ENCODE results near the gene RNF223.
"Not testable (repeated sequence)": the region's sequence is repeated elsewhere in the genome, so short reads cannot be mapped to it uniquely, and the experiment has no call there.

Gene RNF223

DNA sequence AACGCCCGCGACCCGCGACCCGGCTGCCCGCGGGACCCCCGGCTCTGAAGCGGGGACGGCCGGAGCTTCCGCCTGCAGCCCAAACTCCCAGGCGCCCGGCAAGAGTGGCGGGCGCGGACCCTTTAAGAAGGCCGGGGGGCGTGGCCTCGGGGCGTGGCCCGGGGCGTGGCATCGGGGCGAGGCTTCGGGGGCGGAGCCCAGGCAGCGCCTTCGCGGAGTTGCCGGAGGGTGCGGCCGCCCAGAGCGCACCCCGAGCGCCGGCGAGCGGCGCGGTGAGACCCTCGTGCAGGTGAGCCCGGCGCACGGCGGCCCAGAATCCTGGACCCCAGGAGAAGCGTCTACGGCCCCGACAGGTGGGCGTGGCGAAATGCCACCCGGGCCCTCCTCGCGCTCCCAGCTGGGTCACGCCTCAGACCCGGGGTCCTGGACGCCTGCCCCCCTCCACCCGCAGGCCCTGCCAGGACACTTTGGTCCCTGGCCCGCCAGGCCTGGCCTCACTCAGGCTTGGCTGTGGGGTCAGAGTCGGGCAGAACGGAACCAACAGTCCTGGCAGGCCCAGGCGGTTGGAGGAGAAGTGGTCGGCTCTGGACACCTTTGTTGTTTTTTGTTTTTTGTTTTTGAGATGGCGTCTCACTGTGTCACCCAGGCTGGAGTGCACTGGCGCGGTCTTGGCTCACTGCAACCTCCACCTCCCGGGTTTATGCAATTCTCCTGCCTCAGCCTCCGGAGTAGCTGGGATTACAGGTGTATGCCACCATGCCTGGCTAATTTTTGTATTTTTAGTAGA lies 14.4 kb downstream of the RNF223 start:
- peak; percentile 81 for DNase-seq (ENCODE audit: low read depth)

DNA sequence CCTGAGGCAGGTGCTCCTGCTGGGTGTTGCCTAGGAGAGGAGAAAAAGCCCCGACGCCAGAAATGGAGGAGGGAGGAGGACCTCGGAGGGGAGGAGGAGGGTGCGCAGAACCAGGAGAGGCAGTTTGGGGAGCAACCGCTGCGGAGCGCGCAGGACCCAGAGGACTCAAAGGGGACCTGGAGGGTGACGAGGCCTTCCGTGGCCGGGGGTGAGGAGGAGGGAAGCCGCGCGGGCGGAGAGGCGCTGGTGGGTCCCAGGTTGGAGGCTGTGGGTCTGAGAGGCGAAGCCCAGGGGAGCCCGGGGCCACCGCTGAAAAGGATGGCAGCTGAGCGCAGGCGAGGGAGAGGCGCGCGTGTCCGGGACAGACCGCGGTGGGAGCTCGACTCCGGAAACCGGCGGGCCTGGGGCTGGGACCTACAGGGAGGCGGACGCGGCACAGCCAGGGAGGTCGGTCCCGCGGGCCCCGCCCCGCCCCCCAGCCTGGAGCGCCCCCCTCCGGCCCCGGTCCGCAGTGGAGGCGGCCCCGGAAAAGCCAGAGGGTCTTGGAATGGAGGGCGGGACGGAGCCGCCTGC lies 15.1 kb downstream of the RNF223 start:
- DNase-seq (ENCODE audit: low read depth) = peak; percentile 42

DNA sequence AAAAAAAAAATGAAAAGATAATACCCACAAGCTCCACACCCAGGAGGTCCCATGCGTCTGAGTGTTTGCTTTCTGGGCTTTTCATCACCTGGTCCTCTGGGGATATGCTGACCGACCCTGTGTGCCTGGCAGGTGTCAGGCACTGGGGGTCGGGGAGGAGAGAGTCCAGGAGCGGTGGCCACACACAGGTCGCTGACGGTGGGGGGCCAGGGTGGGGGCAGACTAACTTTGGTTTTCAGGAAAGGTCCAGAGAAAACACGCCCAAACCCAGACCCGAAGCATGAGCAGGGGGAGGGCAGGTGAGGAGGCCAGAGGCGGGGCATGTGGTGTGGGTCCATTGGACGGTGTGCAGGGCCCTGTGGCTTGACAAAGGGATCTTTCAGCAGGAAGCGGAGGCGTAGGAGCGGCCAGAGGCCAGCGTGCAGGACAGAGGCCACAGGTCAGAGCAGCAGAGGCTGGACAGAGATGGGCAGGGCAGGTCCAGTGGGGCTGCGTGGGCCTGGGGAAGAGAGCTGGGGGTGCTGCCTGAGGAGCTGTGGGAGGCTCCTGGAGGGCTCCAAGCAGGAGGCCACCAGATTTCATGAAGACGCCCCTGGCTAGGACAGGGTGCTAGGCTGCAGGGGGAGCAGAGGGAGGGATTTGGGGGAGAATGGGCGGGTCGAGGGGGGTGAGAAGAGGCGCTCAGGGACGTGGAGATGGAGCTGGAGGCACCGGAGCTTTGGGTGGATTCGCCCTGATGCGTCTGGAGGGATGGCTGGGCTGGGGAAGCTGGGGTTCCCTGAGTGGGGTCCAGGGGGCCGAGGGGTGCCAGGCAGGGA lies 15.8 kb downstream of the RNF223 start:
- no peak for DNase-seq (ENCODE audit: low read depth)

DNA sequence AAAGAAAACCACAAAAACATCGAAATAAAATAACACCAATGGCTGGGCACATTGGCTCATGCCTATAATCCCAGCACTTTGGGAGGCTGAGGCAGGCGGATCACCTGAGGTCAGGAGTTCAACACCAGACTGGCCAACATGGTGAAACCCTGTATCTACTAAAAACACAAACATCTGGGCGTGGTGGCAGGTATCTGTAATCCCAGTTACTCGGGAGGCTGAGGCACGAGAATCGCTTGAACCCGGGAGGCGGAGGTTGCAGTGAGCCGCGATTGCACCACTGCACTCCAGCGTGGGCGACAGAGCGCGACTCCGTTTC lies 16.4 kb downstream of the RNF223 start:
- DNase-seq (ENCODE audit: low read depth) = not testable (repeated sequence)

DNA sequence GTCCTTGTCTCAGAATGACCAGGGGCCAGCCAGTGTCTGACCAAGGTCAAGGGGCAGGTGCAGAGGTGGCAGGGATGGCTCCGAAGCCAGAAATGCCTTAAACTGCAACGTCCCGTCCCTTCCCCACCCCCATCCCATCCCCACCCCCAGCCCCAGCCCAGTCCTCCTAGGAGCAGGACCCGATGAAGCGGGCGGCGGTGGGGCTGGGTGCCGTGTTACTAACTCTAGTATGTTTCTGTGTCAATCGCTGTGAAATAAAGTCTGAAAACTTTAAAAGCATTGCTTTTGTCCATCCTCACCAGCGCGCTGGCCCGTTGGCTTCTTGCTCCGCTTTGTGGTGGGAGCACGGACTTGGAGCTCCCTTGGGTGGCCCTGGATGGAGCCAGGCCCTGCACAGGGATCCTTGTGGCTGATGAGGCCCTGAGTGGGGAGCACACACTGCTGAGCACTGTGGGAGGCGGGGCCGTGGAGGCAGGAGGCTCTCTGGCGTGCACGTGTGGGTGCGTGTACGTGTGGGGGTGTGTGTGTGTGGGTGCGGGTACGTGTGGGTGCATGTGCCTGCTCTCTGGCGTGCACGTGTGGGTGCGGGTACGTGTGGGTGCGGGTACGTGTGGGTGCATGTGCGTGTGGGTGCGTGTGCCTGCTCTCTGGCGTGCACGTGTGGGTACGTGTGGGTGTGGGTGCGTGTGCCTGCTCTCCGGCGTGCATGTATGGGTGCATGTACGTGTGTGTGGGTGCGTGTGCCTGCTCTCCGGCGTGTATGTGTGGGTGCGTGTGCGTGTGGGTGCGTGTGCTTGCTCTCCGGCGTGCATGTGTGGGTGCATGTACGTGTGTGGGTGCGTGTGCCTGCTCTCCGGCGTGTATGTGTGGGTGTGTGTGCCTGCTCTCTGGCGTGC lies 18.0 kb downstream of the RNF223 start:
- no peak for DNase-seq (ENCODE audit: low read depth)

DNA sequence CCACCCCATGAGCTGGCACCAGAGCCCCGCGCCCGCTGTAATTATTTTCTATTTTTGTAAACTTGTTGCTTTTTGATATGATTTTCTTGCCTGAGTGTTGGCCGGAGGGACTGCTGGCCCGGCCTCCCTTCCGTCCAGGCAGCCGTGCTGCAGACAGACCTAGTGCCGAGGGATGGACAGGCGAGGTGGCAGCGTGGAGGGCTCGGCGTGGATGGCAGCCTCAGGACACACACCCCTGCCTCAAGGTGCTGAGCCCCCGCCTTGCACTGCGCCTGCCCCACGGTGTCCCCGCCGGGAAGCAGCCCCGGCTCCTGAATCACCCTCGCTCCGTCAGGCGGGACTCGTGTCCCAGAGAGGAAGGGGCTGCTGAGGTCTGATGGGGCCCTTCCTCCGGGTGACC lies 19.1 kb downstream of the RNF223 start:
- DNase-seq (ENCODE audit: low read depth) = no peak

DNA sequence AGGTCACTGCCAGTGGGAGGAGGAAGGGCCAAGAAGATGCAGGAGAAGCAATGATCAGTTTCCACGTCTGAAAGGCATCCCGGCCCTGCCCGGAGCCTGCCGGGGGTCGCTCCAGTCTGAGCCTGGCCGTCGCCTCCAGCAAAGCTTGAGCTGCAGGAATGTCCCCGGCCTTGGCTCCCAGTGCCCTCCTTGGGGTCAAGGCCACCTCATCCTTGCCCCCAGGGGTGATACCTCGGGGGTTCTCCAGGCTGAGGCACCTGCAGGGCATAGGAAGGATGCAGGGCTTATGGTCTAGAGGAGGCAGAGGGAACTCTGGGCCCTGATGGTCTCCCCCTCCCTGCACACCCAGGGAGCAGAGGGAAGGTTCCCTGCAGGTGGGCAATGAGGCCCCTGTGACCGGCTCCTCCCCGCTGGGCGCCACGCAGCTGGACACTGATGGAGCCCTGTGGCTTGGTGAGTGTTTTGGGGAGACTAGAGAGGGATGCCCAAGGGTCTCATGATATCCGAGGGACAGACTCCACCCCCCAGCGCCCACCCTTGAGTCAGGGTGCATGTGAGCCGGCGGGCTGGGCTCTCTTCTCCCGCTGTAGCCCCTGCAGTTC lies 19.9 kb downstream of the RNF223 start:
- DNase-seq (ENCODE audit: low read depth) = no peak

DNA sequence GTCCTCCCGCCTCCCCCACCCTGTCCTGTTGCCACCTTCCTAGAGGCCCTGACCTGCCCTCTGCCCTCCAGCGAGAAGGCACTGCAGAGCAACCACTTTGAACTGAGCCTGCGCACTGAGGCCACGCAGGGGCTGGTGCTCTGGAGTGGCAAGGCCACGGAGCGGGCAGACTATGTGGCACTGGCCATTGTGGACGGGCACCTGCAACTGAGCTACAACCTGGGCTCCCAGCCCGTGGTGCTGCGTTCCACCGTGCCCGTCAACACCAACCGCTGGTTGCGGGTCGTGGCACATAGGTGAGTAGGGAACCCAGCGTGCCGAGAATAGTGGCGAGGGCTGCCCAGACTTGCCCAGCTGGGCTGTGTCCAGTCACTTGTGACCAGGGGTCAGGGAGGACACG lies 20.4 kb downstream of the RNF223 start:
- DNase-seq (ENCODE audit: low read depth) = no peak

DNA sequence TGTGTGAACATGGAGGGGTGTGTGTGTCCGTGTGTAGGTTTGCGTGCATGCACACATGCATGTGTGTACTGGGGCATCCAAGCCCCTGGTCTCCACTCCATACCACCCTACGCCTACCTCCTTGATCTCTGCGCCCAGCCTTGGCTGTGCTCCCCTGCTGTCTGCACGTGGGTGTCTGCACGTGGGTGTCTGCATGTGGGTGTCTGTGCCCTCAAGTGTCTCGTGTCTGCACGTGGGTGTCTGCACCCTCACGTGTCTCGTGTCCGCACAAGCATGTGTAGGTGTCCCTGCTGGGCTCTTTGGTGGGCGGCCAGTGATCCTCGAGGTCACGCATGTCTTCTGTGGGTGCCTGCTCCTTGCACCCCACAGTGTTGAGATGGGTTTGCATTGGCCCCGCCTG lies 21.1 kb downstream of the RNF223 start:
- DNase-seq (ENCODE audit: low read depth) = no peak

DNA sequence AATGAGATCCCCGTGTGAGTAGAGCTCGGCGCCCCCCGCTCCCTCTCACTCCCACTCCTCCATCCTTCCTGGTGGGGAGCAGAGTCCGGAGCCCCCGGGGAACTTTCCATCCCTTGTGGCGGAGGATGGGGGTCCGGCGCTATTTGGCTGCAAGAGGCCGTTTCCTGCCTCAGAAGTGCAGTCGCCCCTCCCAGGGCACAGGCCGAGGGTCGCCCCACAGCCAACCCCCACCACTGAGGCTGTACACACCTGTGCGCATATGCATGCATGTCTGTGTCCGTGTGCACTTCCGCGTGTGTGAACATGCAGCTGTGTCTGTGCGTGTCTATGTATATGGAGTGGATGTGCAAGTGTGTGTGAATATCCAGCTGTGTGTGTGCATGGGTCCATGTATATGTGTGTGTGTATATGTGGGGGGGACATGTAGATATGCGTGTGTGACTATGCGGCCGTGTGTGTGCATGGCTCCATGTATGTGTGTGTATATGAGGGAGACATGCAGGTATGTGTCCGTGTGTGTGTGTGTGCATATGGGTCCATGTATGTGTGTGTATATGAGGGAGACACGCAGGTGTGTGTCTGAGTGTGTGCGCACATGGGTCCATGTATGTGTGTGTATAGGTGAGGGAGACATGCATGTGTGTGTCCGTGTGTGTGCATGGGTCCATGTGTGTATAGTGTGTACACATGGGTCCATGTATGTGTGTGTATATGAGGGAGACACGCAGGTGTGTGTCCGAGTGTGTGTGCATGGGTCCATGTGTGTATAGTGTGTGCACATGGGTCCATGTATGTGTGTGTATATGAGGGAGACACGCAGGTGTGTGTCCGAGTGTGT lies 21.9 kb downstream of the RNF223 start:
- DNase-seq (ENCODE audit: low read depth) = no peak

DNA sequence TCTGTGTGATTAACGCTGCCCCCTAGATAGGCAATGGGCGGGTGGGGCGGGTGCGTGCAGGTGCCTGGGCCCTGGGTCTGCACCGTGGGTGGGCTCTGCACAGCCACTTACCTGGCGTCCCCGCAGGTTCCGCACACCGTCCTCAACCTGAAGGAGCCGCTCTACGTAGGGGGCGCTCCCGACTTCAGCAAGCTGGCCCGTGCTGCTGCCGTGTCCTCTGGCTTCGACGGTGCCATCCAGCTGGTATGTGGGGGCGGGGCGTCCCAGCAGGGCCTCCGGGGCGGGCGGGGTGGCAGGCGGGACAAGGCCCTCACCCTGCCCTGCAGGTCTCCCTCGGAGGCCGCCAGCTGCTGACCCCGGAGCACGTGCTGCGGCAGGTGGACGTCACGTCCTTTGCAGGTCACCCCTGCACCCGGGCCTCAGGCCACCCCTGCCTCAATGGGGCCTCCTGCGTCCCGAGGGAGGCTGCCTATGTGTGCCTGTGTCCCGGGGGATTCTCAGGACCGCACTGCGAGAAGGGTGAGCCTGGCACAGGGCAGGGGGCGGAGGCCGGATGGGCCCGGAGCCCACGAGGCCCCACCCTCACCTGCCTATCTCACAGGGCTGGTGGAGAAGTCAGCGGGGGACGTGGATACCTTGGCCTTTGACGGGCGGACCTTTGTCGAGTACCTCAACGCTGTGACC lies 22.8 kb downstream of the RNF223 start:
- DNase-seq (ENCODE audit: low read depth) = no peak

DNA sequence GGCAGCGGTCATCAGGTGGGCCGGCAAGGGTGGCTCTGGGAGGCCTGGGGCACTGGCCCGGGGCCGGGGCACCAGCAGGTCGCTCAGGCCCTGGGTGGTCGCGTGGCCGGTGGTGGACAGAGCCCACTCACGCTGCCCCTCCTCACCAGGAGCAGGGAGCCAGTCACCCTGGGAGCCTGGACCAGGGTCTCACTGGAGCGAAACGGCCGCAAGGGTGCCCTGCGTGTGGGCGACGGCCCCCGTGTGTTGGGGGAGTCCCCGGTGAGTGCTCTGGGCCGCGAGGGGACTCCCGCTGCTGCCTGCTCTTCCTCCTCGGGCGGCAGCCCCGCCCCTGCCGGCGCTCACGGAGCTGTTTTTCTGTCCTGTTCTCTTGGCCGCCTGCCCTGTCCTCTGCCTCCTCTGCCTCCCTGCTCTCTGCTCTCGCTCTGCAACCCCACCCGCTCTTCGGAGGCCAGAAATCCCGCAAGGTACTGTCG lies 23.5 kb downstream of the RNF223 start:
- DNase-seq (ENCODE audit: low read depth) = no peak

DNA sequence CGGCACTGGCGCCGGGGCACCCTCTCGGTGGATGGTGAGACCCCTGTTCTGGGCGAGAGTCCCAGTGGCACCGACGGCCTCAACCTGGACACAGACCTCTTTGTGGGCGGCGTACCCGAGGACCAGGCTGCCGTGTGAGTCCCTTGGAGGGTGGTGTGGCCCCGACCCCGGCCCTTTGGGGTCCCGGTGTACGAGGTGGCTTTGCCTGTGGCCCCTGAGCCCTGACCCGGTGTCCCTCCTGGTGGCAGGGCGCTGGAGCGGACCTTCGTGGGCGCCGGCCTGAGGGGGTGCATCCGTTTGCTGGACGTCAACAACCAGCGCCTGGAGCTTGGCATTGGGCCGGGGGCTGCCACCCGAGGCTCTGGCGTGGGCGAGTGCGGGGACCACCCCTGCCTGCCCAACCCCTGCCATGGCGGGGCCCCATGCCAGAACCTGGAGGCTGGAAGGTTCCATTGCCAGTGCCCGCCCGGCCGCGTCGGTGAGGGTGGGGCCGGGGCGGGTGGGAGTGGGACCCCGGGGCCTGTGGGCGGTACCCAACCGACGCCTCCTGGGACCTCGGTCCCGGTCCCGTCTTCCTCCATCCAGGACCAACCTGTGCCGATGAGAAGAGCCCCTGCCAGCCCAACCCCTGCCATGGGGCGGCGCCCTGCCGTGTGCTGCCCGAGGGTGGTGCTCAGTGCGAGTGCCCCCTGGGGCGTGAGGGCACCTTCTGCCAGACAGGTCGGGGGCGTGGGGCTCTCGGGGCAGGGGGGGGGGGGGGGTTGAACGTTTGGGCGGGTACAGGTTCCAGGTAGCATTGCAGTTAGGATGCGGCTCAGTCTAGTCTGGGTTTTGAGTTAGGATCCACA lies 24.6 kb downstream of the RNF223 start:
- no peak for DNase-seq (ENCODE audit: low read depth)

DNA sequence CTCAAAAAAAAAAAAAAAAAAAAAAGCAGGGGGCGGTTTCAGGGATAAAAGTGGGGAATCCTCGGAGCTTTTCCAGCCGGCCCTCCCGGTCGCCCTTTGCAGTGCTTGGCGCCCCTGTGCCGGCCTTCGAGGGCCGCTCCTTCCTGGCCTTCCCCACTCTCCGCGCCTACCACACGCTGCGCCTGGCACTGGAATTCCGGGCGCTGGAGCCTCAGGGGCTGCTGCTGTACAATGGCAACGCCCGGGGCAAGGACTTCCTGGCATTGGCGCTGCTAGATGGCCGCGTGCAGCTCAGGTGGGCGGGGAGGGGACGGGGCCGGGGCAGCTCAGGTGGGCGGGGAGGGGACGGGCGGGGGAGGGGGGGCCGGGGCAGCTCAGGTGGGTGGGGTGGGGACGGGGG lies 25.3 kb downstream of the RNF223 start:
- no peak for DNase-seq (ENCODE audit: low read depth)

DNA sequence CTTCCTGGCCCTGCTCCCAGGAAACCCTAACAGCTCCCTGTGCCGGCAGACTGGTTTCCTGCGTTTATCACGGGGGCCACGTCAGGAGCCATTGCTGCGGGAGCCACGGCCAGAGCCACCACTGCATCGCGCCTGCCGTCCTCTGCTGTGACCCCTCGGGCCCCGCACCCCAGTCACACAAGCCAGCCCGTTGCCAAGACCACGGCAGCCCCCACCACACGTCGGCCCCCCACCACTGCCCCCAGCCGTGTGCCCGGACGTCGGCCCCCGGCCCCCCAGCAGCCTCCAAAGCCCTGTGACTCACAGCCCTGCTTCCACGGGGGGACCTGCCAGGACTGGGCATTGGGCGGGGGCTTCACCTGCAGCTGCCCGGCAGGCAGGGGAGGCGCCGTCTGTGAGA lies 26.1 kb downstream of the RNF223 start:
- no peak for DNase-seq (ENCODE audit: low read depth)

DNA sequence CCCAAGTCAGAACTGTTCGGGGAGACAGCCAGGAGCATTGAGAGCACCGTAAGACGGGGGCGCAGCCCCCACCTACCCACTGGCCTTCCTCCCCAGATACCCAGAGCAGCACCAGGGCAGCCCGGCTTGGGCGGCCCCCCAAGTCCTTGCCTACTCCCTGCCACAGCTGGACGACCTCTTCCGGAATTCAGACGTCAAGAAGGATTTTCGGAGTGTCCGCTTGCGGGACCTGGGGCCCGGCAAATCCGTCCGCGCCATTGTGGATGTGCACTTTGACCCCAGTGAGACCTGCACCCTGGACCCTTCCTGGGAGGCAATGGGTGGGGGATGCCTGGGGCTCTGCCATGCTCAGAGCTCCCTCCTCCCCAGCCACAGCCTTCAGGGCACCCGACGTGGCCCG lies 26.7 kb downstream of the RNF223 start:
- DNase-seq (ENCODE audit: low read depth) = no peak

DNA sequence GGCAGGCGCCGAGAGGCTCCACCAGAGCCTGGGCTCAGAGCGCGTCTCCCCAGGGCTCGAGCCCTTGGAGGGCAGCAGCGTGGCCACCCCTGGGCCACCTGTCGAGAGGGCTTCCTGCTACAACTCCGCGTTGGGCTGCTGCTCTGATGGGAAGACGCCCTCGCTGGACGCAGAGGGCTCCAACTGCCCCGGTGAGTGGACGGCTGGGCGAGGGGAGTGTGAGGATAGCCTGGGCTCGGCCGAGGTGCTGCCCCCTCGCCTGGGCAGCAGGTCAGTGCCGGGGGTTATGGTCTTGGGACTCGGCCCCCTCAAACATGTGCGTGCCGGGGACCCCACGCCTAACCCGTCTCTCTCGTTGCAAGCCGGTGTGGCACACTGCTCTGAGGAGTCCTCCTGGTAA lies 27.3 kb downstream of the RNF223 start:
- no peak for DNase-seq (ENCODE audit: low read depth)

DNA sequence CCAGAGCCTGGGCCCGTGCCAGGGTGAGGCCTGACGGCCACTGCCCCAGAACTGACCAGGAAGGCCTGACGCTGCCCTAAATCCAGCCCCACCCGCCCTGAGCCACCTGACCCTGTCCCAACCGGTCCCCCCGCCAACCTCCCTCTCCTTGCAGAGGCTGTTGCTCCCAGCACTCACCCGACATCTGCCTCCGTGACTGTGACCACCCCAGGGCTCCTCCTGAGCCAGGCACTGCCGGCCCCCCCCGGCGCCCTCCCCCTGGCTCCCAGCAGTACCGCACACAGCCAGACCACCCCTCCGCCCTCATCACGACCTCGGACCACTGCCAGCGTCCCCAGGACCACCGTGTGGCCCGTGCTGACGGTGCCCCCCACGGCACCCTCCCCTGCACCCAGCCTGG lies 27.9 kb downstream of the RNF223 start:
- no peak for DNase-seq (ENCODE audit: low read depth)

DNA sequence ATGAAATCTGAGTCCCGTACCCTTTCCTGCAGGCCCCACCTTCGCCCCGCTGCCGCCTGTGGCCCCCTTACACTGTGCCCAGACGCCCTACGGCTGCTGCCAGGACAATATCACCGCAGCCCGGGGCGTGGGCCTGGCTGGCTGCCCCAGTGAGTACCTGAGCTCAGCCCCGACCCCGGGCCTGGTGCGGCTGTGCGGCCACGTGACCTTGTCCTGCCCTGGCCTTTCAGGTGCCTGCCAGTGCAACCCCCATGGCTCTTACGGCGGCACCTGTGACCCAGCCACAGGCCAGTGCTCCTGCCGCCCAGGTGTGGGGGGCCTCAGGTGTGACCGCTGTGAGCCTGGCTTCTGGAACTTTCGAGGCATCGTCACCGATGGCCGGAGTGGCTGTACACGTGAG lies 29.0 kb downstream of the RNF223 start:
- no peak for DNase-seq (ENCODE audit: low read depth)

Data from EH (cell line).